OCI-LY1 (cell line): ENCODE data around the gene LEMD3.

ENCODE experiments used
- EZH2 ChIP-seq: fragments of 200-600 bp; sonication (generic), shearing (Covaris generic); IDR thresholded peaks from 2 replicates; pipeline ENCODE4 v1.8.0; 2017; ENCODE audit warnings: borderline replicate concordance, mixed run types, mild to moderate bottlenecking, antibody characterized with exemption, low read length, moderate library complexity, mixed read lengths
- TF ChIP-seq, protein P1 (sequence below): fragments of 200-600 bp; sonication (generic), shearing (Covaris generic); IDR thresholded peaks from 2 replicates; pipeline ENCODE4 v1.5.1; 2017; ENCODE audit warnings: mild to moderate bottlenecking, antibody characterized with exemption, low read length, moderate library complexity, mixed read lengths

DNA sequence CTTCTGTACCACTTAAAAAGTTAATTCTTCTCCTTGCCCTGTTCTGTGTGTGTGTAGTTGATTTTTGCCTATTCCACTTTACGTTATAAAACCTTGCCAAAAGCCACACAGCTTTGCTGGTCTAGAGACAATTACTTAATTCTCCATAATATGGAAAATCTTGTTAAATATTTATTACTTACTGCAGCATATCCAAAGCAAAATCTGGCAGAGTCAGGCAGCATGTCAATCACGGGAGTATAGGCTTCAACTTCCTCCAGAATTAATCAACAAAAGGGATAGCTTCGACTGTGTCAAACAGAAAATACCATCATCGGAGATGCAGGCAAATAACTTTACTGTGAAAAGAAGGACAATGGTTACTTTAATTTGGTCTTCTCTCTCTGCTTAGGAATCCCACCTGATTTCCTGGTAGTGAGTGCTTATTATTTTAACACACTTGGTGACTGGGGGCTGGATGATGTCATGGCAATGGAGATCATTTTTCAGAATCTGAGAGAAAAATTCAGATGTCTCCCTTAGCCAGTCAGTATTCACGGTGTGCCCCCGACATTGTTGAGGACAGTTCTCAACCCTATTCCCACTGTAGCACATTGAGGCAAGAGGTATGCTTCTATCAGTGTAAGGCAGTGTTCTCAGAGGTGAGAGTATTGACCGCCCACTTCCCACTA, 105.4 kb downstream of the LEMD3 start:
- TF ChIP-seq, protein P1, sequence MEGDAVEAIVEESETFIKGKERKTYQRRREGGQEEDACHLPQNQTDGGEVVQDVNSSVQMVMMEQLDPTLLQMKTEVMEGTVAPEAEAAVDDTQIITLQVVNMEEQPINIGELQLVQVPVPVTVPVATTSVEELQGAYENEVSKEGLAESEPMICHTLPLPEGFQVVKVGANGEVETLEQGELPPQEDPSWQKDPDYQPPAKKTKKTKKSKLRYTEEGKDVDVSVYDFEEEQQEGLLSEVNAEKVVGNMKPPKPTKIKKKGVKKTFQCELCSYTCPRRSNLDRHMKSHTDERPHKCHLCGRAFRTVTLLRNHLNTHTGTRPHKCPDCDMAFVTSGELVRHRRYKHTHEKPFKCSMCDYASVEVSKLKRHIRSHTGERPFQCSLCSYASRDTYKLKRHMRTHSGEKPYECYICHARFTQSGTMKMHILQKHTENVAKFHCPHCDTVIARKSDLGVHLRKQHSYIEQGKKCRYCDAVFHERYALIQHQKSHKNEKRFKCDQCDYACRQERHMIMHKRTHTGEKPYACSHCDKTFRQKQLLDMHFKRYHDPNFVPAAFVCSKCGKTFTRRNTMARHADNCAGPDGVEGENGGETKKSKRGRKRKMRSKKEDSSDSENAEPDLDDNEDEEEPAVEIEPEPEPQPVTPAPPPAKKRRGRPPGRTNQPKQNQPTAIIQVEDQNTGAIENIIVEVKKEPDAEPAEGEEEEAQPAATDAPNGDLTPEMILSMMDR, result no peak
- TF ChIP-seq EZH2, result no peak
